Measurements from ENCODE around the gene NXPH1. TPM values are rescaled to one million over a fixed set of nuclear protein-coding genes. Genes with fewer than 3 reads are reported as not detected.

The NXPH1 gene
- total RNA-seq, 1 donor from 2014 or later = not detected

DNA sequence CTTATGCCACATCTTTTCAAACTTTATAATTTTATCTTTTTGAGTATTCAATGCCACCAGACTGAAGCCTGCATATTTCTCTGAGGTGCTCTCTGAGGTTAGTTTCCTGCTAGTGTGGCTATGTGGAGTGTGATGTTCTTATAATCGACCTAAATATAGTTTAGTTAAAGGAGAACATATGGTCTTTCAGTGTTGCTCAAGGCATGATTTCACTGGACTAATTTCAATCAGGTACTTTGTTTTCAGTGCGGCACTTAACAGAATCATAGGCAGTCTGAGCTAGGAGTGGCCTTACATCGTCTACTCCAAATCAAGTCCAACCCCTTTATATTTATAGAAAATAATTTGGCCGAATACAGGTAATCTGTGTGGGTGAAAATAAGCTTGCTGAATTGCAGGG lies 134.2 kb downstream of the NXPH1 start:
- ChIA-PET POLR2A (no interaction called here), CTCF (no interaction called here)
- ATAC-seq (ENCODE audit: low read depth) (no peak), DNase-seq (no peak)
- TF ChIP-seq, protein P1, sequence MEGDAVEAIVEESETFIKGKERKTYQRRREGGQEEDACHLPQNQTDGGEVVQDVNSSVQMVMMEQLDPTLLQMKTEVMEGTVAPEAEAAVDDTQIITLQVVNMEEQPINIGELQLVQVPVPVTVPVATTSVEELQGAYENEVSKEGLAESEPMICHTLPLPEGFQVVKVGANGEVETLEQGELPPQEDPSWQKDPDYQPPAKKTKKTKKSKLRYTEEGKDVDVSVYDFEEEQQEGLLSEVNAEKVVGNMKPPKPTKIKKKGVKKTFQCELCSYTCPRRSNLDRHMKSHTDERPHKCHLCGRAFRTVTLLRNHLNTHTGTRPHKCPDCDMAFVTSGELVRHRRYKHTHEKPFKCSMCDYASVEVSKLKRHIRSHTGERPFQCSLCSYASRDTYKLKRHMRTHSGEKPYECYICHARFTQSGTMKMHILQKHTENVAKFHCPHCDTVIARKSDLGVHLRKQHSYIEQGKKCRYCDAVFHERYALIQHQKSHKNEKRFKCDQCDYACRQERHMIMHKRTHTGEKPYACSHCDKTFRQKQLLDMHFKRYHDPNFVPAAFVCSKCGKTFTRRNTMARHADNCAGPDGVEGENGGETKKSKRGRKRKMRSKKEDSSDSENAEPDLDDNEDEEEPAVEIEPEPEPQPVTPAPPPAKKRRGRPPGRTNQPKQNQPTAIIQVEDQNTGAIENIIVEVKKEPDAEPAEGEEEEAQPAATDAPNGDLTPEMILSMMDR (IDR thresholded peaks at IDR 0.05) = no peak
- Mint-ChIP-seq H3K4me1 (no peaks in the 10 kb centered on the region), H3K9me3 (no peaks in the 10 kb centered on the region), H3K36me3 (ENCODE audit: low read depth) (no peaks in the 10 kb centered on the region), H3K27me3 (no peaks in the 10 kb centered on the region), H3K4me3 (no peak overlapping the region), H3K27ac (no peak overlapping the region)
- intact Hi-C loops (cut with micrococcal nuclease) = no loop called here

DNA sequence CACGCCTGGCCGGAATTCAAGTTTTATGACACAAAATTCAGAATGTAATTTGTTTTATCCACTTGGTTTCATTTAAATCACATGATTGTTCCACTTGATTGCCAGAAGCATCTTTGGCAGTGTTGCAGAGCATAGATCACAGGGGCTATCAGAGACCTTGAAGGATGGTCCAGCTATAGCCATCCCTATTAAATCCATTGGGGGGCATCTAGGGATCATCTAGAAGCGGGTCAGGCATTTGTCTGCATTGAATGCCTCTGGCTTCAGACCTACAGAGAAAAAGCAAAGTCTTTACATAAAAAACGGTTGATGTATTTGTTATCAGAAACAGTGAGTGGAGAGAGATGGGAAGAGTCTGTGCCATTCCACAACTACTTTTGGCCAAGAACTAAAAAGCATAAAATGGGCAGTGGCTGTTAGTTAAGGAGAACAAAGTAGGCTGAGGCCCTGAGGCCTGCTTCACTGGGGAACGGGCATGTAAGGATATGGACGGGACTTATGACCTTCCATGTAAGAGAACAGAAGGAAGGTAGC lies 146.3 kb downstream of the NXPH1 start:
- ATAC-seq (ENCODE audit: low read depth) (no peak), DNase-seq (no peak)
- H3K27ac Mint-ChIP-seq = no peak overlapping the region
- H3K27me3 Mint-ChIP-seq = no peaks in the 10 kb centered on the region
- no peaks in the 10 kb centered on the region for H3K36me3 Mint-ChIP-seq (ENCODE audit: low read depth)
- H3K9me3 Mint-ChIP-seq = no peaks in the 10 kb centered on the region
- CTCF ChIA-PET = no interaction called here
- no peak overlapping the region for H3K4me3 Mint-ChIP-seq
- POLR2A ChIA-PET = no interaction called here
- TF ChIP-seq, protein P1 (IDR thresholded peaks at IDR 0.05) = no peak
- H3K4me1 Mint-ChIP-seq = no peaks in the 10 kb centered on the region
- intact Hi-C loops (cut with micrococcal nuclease) = no loop called here

DNA sequence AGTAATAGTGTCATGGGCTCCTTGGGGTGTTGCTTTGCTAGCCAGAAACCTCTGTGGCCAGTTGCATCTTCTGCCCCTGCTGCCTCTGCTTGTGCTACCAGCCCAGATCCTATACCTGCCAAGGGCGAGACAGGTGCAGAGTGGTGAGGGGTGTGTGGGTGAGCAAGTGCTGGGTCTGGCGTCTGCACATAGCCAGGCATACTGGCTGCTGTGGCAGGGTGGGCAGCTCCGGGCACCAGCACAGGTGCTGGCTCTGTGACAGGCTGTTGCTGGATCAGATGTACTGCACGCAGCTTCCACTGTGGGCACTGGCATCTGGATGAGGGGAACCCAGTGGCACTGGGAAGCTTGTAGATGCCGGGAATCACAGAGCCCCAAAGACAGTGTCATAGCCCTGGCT lies 148.4 kb downstream of the NXPH1 start:
- Mint-ChIP-seq H3K36me3 (ENCODE audit: low read depth) (no peaks in the 10 kb centered on the region), H3K9me3 (no peaks in the 10 kb centered on the region), H3K27ac (no peak overlapping the region), H3K4me3 (no peak overlapping the region), H3K27me3 (no peaks in the 10 kb centered on the region), H3K4me1 (no peaks in the 10 kb centered on the region)
- CTCF ChIA-PET = no interaction called here
- TF ChIP-seq, protein P1 (IDR thresholded peaks at IDR 0.05) = no peak
- DNase-seq = no peak
- ATAC-seq (ENCODE audit: low read depth) = no peak
- intact Hi-C loops (cut with micrococcal nuclease) = no loop called here
- POLR2A ChIA-PET = no interaction called here

DNA sequence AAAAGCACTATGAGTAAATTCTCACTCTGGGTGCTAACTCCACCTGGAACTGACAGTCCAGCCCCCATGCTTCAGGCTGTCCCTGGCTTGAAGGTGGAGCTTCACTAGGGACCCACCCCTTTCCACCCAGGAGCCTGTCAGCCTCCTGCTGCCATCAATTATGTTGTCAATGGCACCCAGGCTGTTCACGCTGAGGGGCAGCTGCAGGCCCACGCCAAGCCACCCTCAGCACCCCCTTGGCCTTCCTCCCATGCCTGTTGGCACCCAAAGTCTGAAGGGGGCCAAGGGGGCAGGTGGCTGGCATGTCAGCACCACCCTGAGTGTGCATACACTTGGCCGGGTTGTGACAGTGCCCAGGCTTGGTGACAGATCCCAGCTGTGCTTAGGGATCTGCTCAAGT lies 149.3 kb downstream of the NXPH1 start:
- H3K9me3 Mint-ChIP-seq = no peaks in the 10 kb centered on the region
- no peak for ATAC-seq (ENCODE audit: low read depth)

DNA sequence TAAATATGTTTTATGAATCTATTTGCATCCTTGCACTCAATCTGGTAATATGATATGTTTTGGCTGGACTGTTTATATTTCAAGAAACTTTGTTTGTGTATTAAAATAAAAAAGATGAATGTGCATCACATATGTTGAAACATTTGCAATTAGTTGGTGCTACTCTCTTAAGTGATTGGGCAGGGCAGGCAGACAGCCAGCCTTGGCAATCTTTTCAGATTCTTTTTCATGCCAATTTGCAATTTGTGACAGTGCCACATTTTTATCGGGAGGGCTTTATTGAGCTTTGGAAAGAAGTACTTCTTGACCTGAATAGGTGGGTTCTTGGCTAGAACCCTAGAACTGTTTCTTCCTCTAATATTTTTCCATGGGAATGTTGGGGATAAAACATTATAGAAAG lies 152.2 kb downstream of the NXPH1 start:
- H3K36me3 Mint-ChIP-seq (ENCODE audit: low read depth) = no peaks in the 10 kb centered on the region
- POLR2A ChIA-PET = no interaction called here
- H3K9me3 Mint-ChIP-seq = no peaks in the 10 kb centered on the region
- ATAC-seq (ENCODE audit: low read depth) = no peak
- intact Hi-C loops (cut with micrococcal nuclease) = no loop called here
- TF ChIP-seq, protein P1 (IDR thresholded peaks at IDR 0.05) = no peak
- CTCF ChIA-PET = no interaction called here
- no peaks in the 10 kb centered on the region for H3K27me3 Mint-ChIP-seq
- H3K4me1 Mint-ChIP-seq = no peaks in the 10 kb centered on the region
- no peak overlapping the region for H3K27ac Mint-ChIP-seq
- no peak overlapping the region for H3K4me3 Mint-ChIP-seq
- no peak for DNase-seq

More for the DNA sequence above, 149.3 kb downstream of the NXPH1 start:
- POLR2A ChIA-PET = no interaction called here
- TF ChIP-seq, protein P1 (IDR thresholded peaks at IDR 0.05) = no peak
- Mint-ChIP-seq H3K4me1 (no peaks in the 10 kb centered on the region), H3K27ac (no peak overlapping the region), H3K27me3 (no peaks in the 10 kb centered on the region), H3K4me3 (no peak overlapping the region), H3K36me3 (ENCODE audit: low read depth) (no peaks in the 10 kb centered on the region)
- CTCF ChIA-PET = no interaction called here
- no peak for DNase-seq
- intact Hi-C loops (cut with micrococcal nuclease) = no loop called here
